ENCODE data around the gene ZNF282. TPM values are rescaled to one million over a fixed set of nuclear protein-coding genes. Genes with fewer than 3 reads are reported as not detected.
"Not testable (repeated sequence)": the region's sequence is repeated elsewhere in the genome, so short reads cannot be mapped to it uniquely, and the experiment has no call there.

ZNF282 gene
- total and polyA plus RNA-seq, 5 donors = 8.0 to 14.6 (median 13.6) TPM

GRCh38 chr7:149245244-149245643 lies 49.9 kb downstream of the ZNF282 start:
- Histone ChIP-seq H3K9me3 (ENCODE audit: control insufficient read depth, low read length) (no peaks in the 10 kb centered on the region), H3K4me1 (ENCODE audit: control insufficient read depth, insufficient read depth, low read length) (no peaks in the 10 kb centered on the region), H3K27ac (ENCODE audit: low read length) (no peak overlapping the region), H3K4me3 (ENCODE audit: low read length) (no peak overlapping the region), H3K27me3 (ENCODE audit: control insufficient read depth, insufficient read depth) (no peaks in the 10 kb centered on the region)
- DNase-seq (no peak), ATAC-seq (no peak)
- intact Hi-C loops (cut with DNase I) = no loop called here
- WGBS = 82% methylated on average over 5 of the region's 5 CpGs

GRCh38 chr7:149245744-149246143 lies 50.4 kb downstream of the ZNF282 start:
- Histone ChIP-seq H3K27ac (ENCODE audit: low read length) (no peak overlapping the region), H3K9me3 (ENCODE audit: control insufficient read depth, low read length) (no peaks in the 10 kb centered on the region), H3K4me1 (ENCODE audit: control insufficient read depth, insufficient read depth, low read length) (no peaks in the 10 kb centered on the region), H3K4me3 (ENCODE audit: low read length) (no peak overlapping the region), H3K27me3 (ENCODE audit: control insufficient read depth, insufficient read depth) (no peaks in the 10 kb centered on the region)
- DNase-seq (no peak), ATAC-seq (no peak)
- intact Hi-C loops (cut with DNase I) = no loop called here
- 86% methylated on average over 5 of the region's 5 CpGs for WGBS

DNA sequence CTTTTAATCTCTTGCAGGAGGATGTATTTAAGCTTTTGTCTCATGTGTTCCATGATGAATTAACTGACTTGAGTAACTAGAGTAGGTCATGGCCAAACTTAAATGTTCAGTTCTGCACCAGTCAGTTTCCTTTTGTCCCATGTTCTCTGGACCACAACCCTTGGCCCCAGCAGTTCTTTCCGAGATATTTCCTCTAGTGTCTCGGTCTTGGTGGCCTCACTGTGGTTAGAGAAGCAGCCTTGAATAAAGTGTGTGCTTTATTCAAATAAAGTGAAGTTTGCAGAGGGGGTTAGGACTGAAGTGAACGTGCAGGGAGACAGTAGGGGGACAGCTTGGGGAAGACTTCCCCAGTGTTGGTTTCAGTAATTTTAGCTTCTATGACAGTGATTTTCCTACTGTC lies 53.4 kb downstream of the ZNF282 start:
- no peak for ATAC-seq
- intact Hi-C loops (cut with DNase I) = no loop called here
- Histone ChIP-seq H3K4me1 (ENCODE audit: control insufficient read depth, insufficient read depth, low read length) (no peaks in the 10 kb centered on the region), H3K27ac (ENCODE audit: low read length) (no peak overlapping the region), H3K9me3 (ENCODE audit: control insufficient read depth, low read length) (no peaks in the 10 kb centered on the region), H3K4me3 (ENCODE audit: low read length) (no peak overlapping the region), H3K27me3 (ENCODE audit: control insufficient read depth, insufficient read depth) (no peaks in the 10 kb centered on the region)
- DNase-seq = no peak
- WGBS = 73% methylated on average over 3 of the region's 3 CpGs

GRCh38 chr7:149250151-149250550 lies 54.8 kb downstream of the ZNF282 start:
- 94% methylated on average over 18 of the region's 18 CpGs for WGBS
- intact Hi-C loops (cut with DNase I); H3K9me3 ChIP-seq (ENCODE audit: control insufficient read depth, low read length); H3K27me3 ChIP-seq (ENCODE audit: control insufficient read depth, insufficient read depth); ATAC-seq; DNase-seq; H3K27ac ChIP-seq (ENCODE audit: low read length); H3K4me3 ChIP-seq (ENCODE audit: low read length); H3K4me1 ChIP-seq (ENCODE audit: control insufficient read depth, insufficient read depth, low read length): not testable (repeated sequence)

DNA sequence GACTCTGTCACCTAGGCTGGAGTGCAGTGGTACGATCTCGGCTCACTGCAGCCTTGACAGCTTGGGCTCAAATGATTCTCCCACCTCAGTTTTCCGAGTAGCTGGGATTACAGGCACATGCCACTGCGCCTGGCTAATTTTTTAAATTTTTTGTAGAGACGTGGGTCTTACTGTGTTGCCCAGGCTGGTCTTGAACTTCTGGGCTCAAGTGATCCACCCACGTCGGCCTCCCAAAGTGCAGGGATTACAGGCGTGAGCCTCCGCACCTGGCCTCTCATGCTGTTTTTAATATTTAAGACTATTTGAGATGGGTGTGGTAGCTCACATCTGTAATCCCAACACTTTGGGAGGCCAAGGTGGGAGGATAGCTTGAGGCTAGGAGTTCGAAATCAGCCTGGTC lies 56.2 kb downstream of the ZNF282 start:
- 96% methylated on average over 10 of the region's 10 CpGs for WGBS
- H3K27me3 ChIP-seq (ENCODE audit: control insufficient read depth, insufficient read depth); H3K4me1 ChIP-seq (ENCODE audit: control insufficient read depth, insufficient read depth, low read length); DNase-seq; ATAC-seq; intact Hi-C loops (cut with DNase I); H3K9me3 ChIP-seq (ENCODE audit: control insufficient read depth, low read length); H3K27ac ChIP-seq (ENCODE audit: low read length); H3K4me3 ChIP-seq (ENCODE audit: low read length): not testable (repeated sequence)

GRCh38 chr7:149252378-149252777 lies 57.0 kb downstream of the ZNF282 start:
- ATAC-seq = no peak
- Histone ChIP-seq H3K4me1 (ENCODE audit: control insufficient read depth, insufficient read depth, low read length) (no peaks in the 10 kb centered on the region), H3K27me3 (ENCODE audit: control insufficient read depth, insufficient read depth) (no peaks in the 10 kb centered on the region), H3K9me3 (ENCODE audit: control insufficient read depth, low read length) (no peaks in the 10 kb centered on the region), H3K4me3 (ENCODE audit: low read length) (no peak overlapping the region), H3K27ac (ENCODE audit: low read length) (no peak overlapping the region)
- WGBS = 94% methylated on average over 2 of the region's 2 CpGs
- DNase-seq = no peak
- intact Hi-C loops (cut with DNase I) = no loop called here

DNA sequence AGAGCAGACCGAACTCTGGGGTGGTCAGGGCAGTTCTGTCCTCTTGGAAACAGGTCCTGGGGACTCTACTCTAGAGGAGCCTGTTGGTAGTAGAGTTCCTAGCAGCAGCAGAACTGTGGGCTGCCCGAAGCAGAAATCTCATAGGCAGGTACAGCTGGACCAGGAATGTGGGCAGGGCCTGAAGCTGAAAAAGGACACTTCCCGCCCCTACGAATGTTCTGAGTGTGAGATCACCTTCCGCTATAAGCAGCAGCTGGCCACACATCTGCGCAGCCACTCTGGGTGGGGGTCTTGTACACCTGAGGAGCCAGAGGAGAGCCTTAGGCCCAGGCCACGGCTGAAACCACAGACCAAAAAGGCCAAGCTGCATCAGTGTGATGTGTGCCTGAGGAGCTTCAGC lies 58.3 kb downstream of the ZNF282 start:
- Histone ChIP-seq H3K4me3 (ENCODE audit: low read length) (no peak overlapping the region), H3K27me3 (ENCODE audit: control insufficient read depth, insufficient read depth) (no peaks in the 10 kb centered on the region), H3K27ac (ENCODE audit: low read length) (no peak overlapping the region), H3K4me1 (ENCODE audit: control insufficient read depth, insufficient read depth, low read length) (no peaks in the 10 kb centered on the region), H3K9me3 (ENCODE audit: control insufficient read depth, low read length) (no peaks in the 10 kb centered on the region)
- WGBS = 90% methylated on average over 7 of the region's 7 CpGs
- intact Hi-C loops (cut with DNase I) = no loop called here
- DNase-seq (no peak), ATAC-seq (no peak)

- Histone ChIP-seq H3K27ac (ENCODE audit: low read length) (no peak overlapping the region), H3K27me3 (ENCODE audit: control insufficient read depth, insufficient read depth) (no peaks in the 10 kb centered on the region), H3K4me3 (ENCODE audit: low read length) (no peak overlapping the region), H3K9me3 (ENCODE audit: control insufficient read depth, low read length) (no peaks in the 10 kb centered on the region), H3K4me1 (ENCODE audit: control insufficient read depth, insufficient read depth, low read length) (no peaks in the 10 kb centered on the region)
- WGBS = 93% methylated on average over 16 of the region's 16 CpGs
- DNase-seq (no peak), ATAC-seq (no peak)
- intact Hi-C loops (cut with DNase I) = no loop called here
These were observed 59.0 kb downstream of the ZNF282 start for GRCh38 chr7:149254181-149254858.

- no peak overlapping the region for H3K4me3 ChIP-seq (ENCODE audit: low read length)
- no peaks in the 10 kb centered on the region for H3K9me3 ChIP-seq (ENCODE audit: control insufficient read depth, low read length)
- WGBS = 90% methylated on average over 5 of the region's 5 CpGs
- DNase-seq (no peak), ATAC-seq (no peak)
- intact Hi-C loops (cut with DNase I) = no loop called here
- H3K4me1 ChIP-seq (ENCODE audit: control insufficient read depth, insufficient read depth, low read length) = no peaks in the 10 kb centered on the region
- H3K27me3 ChIP-seq (ENCODE audit: control insufficient read depth, insufficient read depth) = no peaks in the 10 kb centered on the region
- no peak overlapping the region for H3K27ac ChIP-seq (ENCODE audit: low read length)
These were observed 59.8 kb downstream of the ZNF282 start for GRCh38 chr7:149255174-149255573.

GRCh38 chr7:149256568-149256967 lies 61.2 kb downstream of the ZNF282 start:
- DNase-seq = no peak
- no peak overlapping the region for H3K4me3 ChIP-seq (ENCODE audit: low read length)
- WGBS = 88% methylated on average over 4 of the region's 4 CpGs
- H3K9me3 ChIP-seq (ENCODE audit: control insufficient read depth, low read length) = no peaks in the 10 kb centered on the region
- ATAC-seq = no peak
- no peak overlapping the region for H3K27ac ChIP-seq (ENCODE audit: low read length)
- no peaks in the 10 kb centered on the region for H3K4me1 ChIP-seq (ENCODE audit: control insufficient read depth, insufficient read depth, low read length)
- intact Hi-C loops (cut with DNase I) = no loop called here
- no peaks in the 10 kb centered on the region for H3K27me3 ChIP-seq (ENCODE audit: control insufficient read depth, insufficient read depth)

- ATAC-seq = no peak
- H3K4me3 ChIP-seq (ENCODE audit: low read length) = no peak overlapping the region
- 78% methylated on average over 2 of the region's 2 CpGs for WGBS
- H3K4me1 ChIP-seq (ENCODE audit: control insufficient read depth, insufficient read depth, low read length) = no peaks in the 10 kb centered on the region
- H3K9me3 ChIP-seq (ENCODE audit: control insufficient read depth, low read length) = no peaks in the 10 kb centered on the region
- no peak for DNase-seq
- no peak overlapping the region for H3K27ac ChIP-seq (ENCODE audit: low read length)
- H3K27me3 ChIP-seq (ENCODE audit: control insufficient read depth, insufficient read depth) = no peaks in the 10 kb centered on the region
- intact Hi-C loops (cut with DNase I) = no loop called here
These were observed 61.8 kb downstream of the ZNF282 start for GRCh38 chr7:149257146-149257545.

DNA sequence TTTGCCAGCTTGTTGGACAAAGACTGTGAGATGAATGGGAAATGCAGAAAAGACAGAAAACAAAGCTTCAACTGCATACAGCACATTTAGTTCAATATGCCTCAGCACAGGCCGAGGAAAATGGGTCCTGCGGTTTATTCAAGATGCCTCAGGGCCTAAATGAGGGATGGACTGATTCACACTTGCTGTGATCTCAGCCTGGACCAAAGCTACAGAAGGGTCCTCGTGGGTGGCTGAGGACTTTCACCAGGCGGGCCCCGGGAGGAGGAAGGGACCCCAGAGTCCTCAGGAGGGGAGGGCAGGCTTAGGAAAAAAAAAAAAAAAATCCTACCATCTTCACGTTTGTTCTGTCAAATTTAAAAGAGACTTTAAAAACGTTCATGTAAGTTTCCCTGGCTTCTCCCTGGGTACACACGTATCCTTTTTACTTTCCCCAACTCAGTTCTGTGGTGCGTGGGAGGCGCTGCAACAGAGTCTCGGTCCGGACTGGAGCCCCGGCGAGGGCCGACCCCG lies 66.0 kb downstream of the ZNF282 start:
- Histone ChIP-seq H3K27ac (ENCODE audit: low read length) (peak overlapping the region; percentile 13), H3K4me3 (ENCODE audit: low read length) (peak overlapping the region; percentile 65), H3K4me1 (ENCODE audit: control insufficient read depth, insufficient read depth, low read length) (no peaks in the 10 kb centered on the region), H3K27me3 (ENCODE audit: control insufficient read depth, insufficient read depth) (no peaks in the 10 kb centered on the region), H3K9me3 (ENCODE audit: control insufficient read depth, low read length) (no peaks in the 10 kb centered on the region)
- DNase-seq = no peak
- WGBS = 5% methylated on average over 16 of the region's 16 CpGs
- peak; percentile 1 to 41 for ATAC-seq
- intact Hi-C loops (cut with DNase I) = no loop called here

Measured in right cardiac atrium (tissue), 5 donors.